HG03558 (cell line): Measurements from ENCODE around the gene HOXC5.

ENCODE experiments used
- ATAC-seq: cut with Tn5 transposase; IDR thresholded peaks from one replicate; pipeline ENCODE4 v1.9.1; 2021; ENCODE audit warnings: moderate number of reproducible peaks; ENCODE audit not compliant: unreplicated experiment; ENCODE audit errors: extremely low read depth

The HOXC5 gene

DNA sequence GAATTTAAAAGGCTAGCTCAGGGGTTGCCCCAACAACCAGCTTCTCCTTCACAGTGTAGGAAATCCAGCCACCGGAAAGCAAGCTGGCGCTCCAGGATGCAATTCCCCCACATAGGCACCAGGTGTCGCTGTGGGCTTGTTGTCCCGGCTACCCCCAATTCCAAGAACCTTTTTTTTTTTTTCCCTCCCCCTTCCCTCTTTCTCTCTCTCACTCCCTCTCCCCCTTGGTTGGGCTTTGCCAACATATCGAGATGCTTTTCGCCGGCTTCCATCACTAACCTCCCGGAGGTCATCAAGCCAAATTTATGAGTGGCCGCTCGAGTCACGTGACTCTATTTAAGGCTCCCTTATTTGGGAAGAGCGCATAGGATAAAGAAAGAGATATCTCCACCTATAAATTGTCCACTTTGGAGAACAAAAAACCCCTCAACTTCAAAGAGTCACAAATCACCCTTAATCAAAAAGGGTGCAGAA lies at the start of gene HOXC5:
HOXC5 (plus strand) TSS at position 424 of the 474 bp plus-strand sequence. CDS start 73 bp downstream, outside the sequence.
- ATAC-seq = no peak

DNA sequence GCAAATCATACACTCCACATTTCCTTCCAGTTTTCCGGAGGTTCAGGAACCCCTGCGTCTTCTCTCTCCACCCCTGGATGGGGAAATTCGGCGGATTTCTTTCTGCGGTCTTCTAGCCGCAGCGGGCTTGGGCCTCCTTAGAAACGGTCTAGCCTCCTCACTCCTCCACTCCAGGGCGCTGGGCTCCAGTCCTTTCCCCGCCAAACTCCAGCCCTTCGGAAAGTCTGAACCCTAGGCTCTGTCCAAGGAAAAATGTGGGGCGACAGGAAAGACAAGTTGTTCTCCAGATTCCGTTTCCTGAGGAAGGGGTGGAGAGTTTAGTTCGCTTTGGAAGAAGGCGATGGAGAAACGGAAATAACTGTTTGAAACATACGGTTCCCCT lies 49.3 kb upstream of the HOXC5 start:
- no peak for ATAC-seq

GRCh38 chr12:53983950-53984572 lies 48.8 kb upstream of the HOXC5 start:
- ATAC-seq = no peak

GRCh38 chr12:53984901-53985691 lies 47.8 kb upstream of the HOXC5 start, which contains the start of gene HOXC10:
HOXC10 (plus strand) TSS chr12:53985146; CDS start chr12:53985260, 114 bp downstream.
- ATAC-seq = no peak

DNA sequence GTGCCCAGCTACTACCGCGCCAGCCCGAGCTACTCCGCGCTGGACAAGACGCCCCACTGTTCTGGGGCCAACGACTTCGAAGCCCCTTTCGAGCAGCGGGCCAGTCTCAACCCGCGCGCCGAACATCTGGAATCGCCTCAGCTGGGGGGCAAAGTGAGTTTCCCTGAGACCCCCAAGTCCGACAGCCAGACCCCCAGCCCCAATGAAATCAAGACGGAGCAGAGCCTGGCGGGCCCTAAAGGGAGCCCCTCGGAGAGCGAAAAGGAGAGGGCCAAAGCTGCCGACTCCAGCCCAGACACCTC lies 47.2 kb upstream of the HOXC5 start:
- no peak for ATAC-seq

GRCh38 chr12:53985994-53986685 lies 46.7 kb upstream of the HOXC5 start:
- ATAC-seq = no peak

- no peak for ATAC-seq
Measured at GRCh38 chr12:53986686-53987483, 46.0 kb upstream of the HOXC5 start.

- ATAC-seq = no peak
Measured at GRCh38 chr12:53987787-53988230, 45.0 kb upstream of the HOXC5 start.

- no peak for ATAC-seq
Measured at GRCh38 chr12:53988541-53989226, 44.2 kb upstream of the HOXC5 start.

GRCh38 chr12:53989227-53990113 lies 43.4 kb upstream of the HOXC5 start:
- no peak for ATAC-seq

- ATAC-seq = no peak
Measured at GRCh38 chr12:53990311-53991076, 42.4 kb upstream of the HOXC5 start.

DNA sequence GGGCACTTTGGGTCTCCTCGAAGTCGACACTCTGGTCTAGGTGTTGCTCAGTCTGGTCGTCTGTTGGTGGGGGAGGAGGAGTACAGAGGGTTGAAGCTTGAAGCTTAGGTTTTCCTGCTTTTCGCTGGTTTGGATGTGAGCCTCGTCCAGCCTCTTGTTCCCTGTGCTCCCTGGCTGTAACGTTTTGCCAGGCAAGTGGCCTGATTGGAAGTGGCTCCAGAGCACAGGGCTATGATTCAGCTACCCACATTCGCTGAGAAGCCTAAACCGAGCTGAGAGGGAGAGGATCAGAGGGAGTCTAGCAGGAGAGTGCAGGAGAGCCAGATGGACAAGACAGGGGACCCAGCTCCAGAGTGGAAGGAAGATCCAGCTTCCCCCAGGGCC lies 41.8 kb upstream of the HOXC5 start:
- ATAC-seq = no peak

- ATAC-seq = no peak
Measured at GRCh38 chr12:53992377-53992889, 40.4 kb upstream of the HOXC5 start.

GRCh38 chr12:53993162-53994008 lies 39.5 kb upstream of the HOXC5 start:
- no peak for ATAC-seq

GRCh38 chr12:53994009-53994263 lies 38.9 kb upstream of the HOXC5 start:
- no peak for ATAC-seq

- no peak for ATAC-seq
Measured at GRCh38 chr12:53994264-53995001, 38.4 kb upstream of the HOXC5 start.

DNA sequence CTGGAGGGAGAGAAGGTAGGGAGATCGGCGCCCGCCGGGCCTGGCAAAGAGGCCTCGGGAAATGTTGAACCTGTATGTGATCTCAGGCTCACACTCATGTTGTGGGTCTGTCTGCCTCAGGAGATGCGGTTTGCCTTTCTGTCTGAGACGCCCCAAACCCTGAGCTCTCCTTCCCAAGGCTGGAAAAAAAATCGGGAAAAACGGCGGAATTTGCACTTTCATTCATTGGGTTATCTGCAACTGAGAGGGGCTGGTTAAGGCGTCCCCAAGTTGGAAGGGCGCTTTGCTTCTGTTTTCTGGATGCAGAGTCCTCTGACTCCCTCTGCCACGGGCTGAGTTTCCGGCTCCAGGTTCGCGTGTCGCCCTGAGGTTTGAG lies 37.9 kb upstream of the HOXC5 start:
- ATAC-seq = no peak
